HG02678 (cell line): ENCODE data around the gene COL23A1.

Source experiments
- ATAC-seq: cut with Tn5 transposase; IDR thresholded peaks from one replicate; pipeline ENCODE4 v1.9.1; 2021; ENCODE audit warnings: mild to moderate bottlenecking, moderate library complexity; ENCODE audit not compliant: unreplicated experiment

The COL23A1 gene

GRCh38 chr5:178218827-178219226 is 371.4 kb downstream of the COL23A1 start:
- no peak for ATAC-seq

GRCh38 chr5:178218237-178218776 is 371.9 kb downstream of the COL23A1 start:
- ATAC-seq = no peak

- ATAC-seq = no peak
These were observed 373.4 kb downstream of the COL23A1 start for GRCh38 chr5:178216779-178217178.

- no peak for ATAC-seq
These were observed 374.1 kb downstream of the COL23A1 start for GRCh38 chr5:178216088-178216534.

- no peak for ATAC-seq
These were observed 374.8 kb downstream of the COL23A1 start for GRCh38 chr5:178215280-178216002.

- no peak for ATAC-seq
These were observed 375.9 kb downstream of the COL23A1 start for GRCh38 chr5:178214160-178214803.

- ATAC-seq = no peak
These were observed 376.4 kb downstream of the COL23A1 start for GRCh38 chr5:178213748-178214151.

- ATAC-seq = no peak
These were observed 377.2 kb downstream of the COL23A1 start for GRCh38 chr5:178213003-178213461.

- ATAC-seq = no peak
These were observed 377.8 kb downstream of the COL23A1 start for GRCh38 chr5:178212241-178213002.

- no peak for ATAC-seq
These were observed 378.8 kb downstream of the COL23A1 start for GRCh38 chr5:178211095-178212048.

- no peak for ATAC-seq
These were observed 379.5 kb downstream of the COL23A1 start for GRCh38 chr5:178210686-178211085.

- ATAC-seq = no peak
These were observed 380.1 kb downstream of the COL23A1 start for GRCh38 chr5:178210073-178210535.

- no peak for ATAC-seq
These were observed 380.7 kb downstream of the COL23A1 start for GRCh38 chr5:178209334-178210072.

- ATAC-seq = no peak
These were observed 381.5 kb downstream of the COL23A1 start for GRCh38 chr5:178208540-178209227.

- ATAC-seq = no peak
These were observed 382.3 kb downstream of the COL23A1 start for GRCh38 chr5:178207917-178208280.

GRCh38 chr5:178207183-178207916 is 382.8 kb downstream of the COL23A1 start:
- no peak for ATAC-seq

GRCh38 chr5:178206166-178207101 is 383.8 kb downstream of the COL23A1 start:
- ATAC-seq = no peak
